DMS53 treated with DMSO at 0.1 percent for 48 hours (cell line): ENCODE results near the gene SGSH.

ENCODE experiments used
- DNase-seq: peaks from one replicate; lab custom pipeline; 2025; ENCODE audit not compliant: unreplicated experiment; lab: John Stamatoyannopoulos, UW

The SGSH gene

GRCh38 chr17:80227666-80228065 is 7.5 kb upstream of the SGSH start:
- no peak for DNase-seq

- no peak for DNase-seq
Observed at GRCh38 chr17:80227156-80227555, 7.0 kb upstream of the SGSH start.

GRCh38 chr17:80225230-80225629 is 5.1 kb upstream of the SGSH start:
- DNase-seq, result no peak

- no peak for DNase-seq
Observed at GRCh38 chr17:80224683-80225082, 4.5 kb upstream of the SGSH start.

- no peak for DNase-seq
Observed at GRCh38 chr17:80223838-80224497, 3.8 kb upstream of the SGSH start.

- no peak for DNase-seq
Observed at GRCh38 chr17:80223142-80223815, 3.1 kb upstream of the SGSH start.

GRCh38 chr17:80222376-80223141 is 2.4 kb upstream of the SGSH start:
- no peak for DNase-seq

GRCh38 chr17:80221351-80222105 is 1.4 kb upstream of the SGSH start:
- no peak for DNase-seq

- DNase-seq, result no peak
Observed at GRCh38 chr17:80220736-80221215, 643 bp upstream of the SGSH start.

GRCh38 chr17:80219763-80220053 is 425 bp downstream of the SGSH start:
- no peak for DNase-seq

- DNase-seq, result peak; percentile 6
Observed at GRCh38 chr17:80219013-80219762, 945 bp downstream of the SGSH start.

- DNase-seq, result no peak
Observed at GRCh38 chr17:80218391-80218790, 1.7 kb downstream of the SGSH start.

GRCh38 chr17:80217703-80218362 is 2.3 kb downstream of the SGSH start:
- no peak for DNase-seq

GRCh38 chr17:80216473-80217456 is 3.4 kb downstream of the SGSH start:
- no peak for DNase-seq

GRCh38 chr17:80214878-80215210 is 5.3 kb downstream of the SGSH start:
- DNase-seq, result no peak

GRCh38 chr17:80214012-80214877 is 5.9 kb downstream of the SGSH start:
- DNase-seq, result no peak

- DNase-seq, result no peak
Observed at GRCh38 chr17:80213643-80213975, 6.5 kb downstream of the SGSH start.

GRCh38 chr17:80212962-80213642 is 7.0 kb downstream of the SGSH start:
- no peak for DNase-seq
